Eye (tissue), 1 donor: Measurements from ENCODE around the gene PLD4.
"Not testable (repeated sequence)": the region's sequence is repeated elsewhere in the genome, so short reads cannot be mapped to it uniquely, and the experiment has no call there.

Experiments used
- DNase-seq: peaks from one replicate; pipeline ENCODE4 v3.0.0-alpha.2; 2015

The PLD4 gene

DNA sequence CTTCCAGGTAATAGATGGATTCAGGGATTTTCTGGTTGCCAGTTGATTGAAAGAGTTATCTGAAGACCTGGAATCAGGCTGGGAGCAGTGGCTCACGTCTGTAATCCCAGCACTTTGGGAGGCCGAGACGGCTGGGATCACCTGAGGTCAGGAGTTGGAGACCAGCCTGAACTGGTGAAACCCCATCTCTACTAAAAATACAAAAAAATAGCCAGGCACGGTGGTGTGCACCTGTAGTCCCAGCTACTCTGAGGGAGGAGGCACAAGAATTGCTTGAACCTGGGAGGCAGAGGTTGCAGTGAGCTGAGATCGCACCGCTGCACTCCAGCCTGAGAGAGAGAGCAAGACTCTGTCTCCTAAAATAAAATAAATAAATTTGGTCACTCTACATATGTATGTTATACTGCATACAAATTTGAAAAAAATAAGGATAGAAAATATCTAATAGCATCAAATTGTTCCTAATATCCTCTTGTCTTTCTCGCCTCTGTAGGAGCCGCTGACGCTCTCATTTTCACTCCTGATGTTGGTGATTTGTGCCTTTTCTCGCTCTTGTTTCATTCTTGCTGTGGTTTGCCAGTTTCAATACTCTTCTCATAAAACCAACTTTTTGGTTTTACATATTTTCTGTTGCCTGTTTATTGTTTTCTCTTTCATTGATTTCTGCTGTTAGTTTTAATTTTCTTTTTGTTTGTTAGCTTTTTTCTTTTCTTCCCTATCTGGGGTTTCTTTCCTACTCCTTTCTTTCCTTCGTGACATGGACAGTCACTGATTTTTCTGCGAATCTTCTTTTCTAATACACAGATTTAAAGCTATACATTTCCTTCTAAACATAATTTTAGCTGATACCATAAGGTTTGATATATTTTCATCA lies 23.8 kb upstream of the PLD4 start:
- no peak for DNase-seq

DNA sequence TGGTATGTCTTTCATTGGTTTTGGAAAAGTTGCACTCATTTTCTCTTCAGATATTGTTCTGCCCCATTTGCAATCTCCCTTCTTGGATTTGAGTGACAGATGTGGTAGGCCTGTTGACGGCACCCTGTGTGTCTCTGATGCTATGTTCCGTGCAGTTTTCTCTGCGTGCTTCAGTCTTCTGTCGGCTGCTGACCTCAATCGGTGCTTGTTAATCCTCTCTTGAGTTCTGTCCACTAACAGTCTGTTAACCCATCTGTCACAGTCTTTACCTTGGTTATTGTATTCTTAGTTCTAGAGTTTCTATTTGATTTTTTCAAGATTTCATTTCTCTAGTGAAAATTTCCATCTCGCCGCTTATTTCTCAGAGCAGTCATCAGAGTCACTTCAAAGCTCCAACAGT lies 20.7 kb upstream of the PLD4 start:
- peak; percentile 17 for DNase-seq

DNA sequence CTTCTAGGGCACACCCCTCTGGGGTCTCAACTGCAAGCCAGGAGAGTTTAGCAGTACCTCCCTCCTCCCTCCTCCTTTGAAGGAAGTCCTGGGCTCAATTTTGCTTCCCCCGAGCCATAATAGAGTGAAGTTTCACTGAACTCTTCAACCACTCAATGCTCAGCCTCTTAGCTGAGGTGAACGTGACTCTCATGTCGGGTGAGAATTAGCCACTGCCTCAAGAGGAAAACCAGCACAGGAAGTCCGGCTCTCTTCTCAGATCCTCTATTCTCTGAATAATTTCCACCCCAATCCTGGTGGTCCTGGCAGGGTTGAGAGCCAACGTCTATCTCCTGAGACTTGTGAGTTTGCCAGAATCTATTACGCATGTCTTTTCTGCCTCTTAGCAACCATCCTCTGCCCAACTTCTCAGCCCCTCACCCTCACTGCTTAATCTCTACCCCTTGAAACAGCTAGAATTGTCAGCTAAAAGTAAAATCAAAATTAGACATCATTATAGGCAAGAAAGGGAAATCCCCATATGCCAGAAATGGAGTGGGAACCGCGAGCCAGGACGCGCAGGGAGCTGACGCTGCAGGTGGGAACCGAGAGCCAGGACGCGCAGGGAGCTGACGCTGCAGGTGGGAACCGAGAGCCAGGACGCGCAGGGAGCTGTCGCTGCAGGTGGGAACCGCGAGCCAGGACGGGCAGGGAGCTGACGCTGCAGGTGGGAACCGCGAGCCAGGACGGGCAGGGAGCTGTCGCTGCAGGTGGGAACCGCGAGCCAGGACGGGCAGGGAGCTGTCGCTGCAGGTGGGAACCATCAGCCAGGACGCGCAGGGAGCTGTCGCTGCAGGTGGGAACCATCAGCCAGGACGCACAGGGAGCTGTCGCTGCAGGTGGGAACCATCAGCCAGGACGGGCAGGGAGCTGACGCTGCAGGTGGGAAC lies 19.8 kb upstream of the PLD4 start:
- DNase-seq = not testable (repeated sequence)

DNA sequence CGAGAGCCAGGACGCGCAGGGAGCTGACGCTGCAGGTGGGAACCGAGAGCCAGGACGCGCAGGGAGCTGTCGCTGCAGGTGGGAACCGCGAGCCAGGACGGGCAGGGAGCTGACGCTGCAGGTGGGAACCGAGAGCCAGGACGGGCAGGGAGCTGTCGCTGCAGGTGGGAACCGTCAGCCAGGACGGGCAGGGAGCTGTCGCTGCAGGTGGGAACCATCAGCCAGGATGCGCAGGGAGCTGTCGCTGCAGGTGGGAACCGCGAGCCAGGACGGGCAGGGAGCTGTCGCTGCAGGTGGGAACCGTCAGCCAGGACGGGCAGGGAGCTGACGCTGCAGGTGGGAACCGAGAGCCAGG lies 19.1 kb upstream of the PLD4 start:
- DNase-seq = not testable (repeated sequence)

DNA sequence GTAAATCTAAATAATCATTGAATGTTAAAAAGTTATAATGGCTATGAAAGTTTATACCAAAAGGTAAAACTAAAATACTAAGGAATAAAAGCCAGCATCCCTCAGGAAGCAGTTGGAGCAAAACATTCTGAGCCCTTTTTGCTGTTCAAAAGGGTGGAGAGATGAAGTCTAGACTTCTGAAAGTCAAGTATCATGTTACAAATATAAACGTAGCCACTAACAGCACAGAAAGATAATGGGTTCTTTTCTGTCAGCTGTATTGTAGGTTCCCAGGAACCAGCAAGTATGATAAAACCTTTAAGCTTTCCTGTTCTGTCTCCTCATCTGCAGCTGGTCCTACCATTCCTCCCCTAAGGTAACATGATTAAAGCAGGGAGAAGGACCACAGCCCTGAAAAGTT lies 16.4 kb upstream of the PLD4 start:
- DNase-seq = no peak

DNA sequence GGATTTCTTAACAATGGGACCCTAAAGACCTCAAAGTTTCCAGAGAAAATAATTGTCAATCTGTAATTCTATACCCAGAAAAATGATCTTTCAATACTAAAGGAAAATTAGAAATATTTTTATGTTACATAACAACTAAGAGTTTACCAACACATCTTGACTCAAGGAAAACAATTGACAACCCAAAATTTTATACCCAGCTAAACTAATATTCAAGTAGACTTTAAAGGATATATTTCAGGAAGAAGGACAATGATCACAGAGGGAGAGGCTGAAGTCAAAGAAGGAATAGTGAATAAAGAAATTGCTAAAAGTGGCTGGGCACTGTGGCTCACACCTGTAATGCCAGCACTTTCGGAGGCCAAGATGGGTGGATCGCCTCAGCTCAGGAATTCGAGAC lies 12.6 kb upstream of the PLD4 start:
- DNase-seq = no peak

DNA sequence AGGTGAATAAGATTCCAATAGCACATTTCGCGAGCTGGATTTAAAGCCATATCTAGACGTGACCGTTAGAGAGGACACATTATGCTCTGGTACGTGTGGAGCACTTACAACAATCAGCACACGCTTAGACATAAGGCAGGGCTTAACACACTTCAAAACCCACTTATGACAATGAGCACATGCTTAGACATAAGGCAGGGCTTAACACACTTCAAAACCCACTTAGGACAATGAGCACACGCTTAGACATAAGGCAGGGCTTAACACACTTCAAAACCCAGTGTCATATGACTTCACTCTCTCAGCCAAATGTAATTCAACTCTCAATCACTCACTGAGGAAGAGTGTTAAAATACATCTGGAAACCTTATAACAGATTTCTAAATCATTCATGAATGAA lies 11.2 kb upstream of the PLD4 start:
- no peak for DNase-seq

DNA sequence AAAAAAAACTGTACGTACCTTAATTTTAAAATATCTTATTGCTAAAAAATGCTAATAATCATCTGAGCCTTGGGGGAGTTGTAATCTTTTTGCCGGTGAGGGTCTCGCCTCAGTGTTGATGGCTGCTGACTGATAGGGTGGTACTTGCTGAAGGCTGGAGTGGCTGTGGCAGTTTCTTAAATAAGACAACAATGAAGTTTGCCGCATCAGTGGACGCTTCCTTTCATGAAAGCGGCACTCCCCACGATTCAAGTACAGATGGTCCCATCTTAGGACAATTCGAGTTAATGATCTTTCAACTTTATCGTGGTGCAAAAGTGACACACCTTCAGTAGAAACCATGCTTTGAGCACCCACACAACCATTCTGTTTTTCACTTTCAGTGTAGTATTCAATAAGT lies 7.6 kb upstream of the PLD4 start:
- peak; percentile 54 for DNase-seq

DNA sequence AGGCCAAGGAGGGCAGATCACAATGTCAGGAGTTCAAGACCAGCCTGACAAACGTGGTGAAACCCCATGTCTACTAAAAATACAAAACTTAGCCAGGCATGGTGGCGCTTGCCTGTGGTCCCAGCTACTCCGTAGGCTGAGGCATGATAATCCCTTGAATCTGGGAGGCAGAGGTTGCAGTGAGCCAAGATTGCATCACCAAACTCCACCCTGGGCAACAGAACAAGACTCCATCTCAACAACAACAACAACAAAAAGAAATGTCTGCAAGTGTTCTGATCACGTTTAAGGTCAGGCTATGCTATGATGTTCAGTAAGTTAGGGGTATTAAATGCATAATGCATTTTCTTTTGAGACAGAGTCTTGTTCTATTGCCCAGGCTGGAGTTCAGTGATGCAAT lies 6.7 kb upstream of the PLD4 start:
- DNase-seq = no peak

DNA sequence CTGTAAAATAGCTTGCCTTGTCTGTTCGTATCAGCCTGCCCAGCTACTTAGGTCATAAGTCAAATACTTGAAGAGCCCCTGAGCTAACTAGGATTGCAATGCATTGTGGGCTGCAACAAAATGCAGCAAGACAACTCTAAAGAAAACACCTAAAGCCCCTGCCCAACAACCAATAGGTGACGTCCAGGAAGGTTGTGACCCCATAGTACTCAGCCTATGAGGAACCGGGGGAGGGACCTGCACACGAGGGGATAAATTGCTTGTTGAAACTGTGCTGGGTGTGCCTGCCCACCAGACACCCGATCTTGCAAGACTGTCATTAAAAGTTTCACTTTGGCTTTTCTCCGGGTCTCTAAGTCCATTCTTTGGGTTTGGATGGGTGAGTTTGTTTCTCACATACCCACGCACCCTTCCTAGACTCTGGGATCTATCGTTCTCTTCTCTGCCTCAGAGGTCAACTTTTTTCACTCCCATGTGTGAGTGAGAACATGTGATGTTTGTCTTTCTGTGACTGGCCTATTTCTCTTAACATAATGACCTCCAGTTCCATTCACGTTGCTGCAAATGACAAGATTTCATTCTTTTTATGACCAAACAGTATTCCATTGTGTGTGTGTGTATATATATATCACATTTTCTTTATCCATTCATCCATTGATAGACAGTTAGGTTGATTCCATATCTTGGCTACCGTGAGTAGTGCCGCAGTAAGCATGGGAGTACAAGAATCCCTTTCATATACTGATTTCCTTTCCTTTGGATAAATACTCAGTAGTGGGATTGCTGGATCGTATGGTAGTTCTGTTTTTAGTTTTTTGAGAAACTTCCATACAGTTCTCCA lies 5.3 kb upstream of the PLD4 start:
- not testable (repeated sequence) for DNase-seq

DNA sequence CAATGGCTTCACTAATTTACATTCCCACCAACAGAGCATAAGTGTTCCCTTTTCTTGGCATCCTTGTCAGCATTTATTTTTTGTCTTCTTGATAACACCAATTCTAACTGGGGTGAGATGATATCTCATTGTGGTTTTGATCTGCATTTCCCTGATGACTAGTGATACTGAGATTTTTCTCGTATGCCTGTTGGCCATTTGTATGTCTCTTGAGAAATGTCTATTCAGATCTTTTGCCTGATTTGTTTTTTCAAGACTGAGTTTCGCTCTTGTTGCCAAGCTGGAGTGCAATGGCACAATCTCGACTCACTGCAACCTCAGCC lies 4.7 kb upstream of the PLD4 start:
- DNase-seq = no peak

DNA sequence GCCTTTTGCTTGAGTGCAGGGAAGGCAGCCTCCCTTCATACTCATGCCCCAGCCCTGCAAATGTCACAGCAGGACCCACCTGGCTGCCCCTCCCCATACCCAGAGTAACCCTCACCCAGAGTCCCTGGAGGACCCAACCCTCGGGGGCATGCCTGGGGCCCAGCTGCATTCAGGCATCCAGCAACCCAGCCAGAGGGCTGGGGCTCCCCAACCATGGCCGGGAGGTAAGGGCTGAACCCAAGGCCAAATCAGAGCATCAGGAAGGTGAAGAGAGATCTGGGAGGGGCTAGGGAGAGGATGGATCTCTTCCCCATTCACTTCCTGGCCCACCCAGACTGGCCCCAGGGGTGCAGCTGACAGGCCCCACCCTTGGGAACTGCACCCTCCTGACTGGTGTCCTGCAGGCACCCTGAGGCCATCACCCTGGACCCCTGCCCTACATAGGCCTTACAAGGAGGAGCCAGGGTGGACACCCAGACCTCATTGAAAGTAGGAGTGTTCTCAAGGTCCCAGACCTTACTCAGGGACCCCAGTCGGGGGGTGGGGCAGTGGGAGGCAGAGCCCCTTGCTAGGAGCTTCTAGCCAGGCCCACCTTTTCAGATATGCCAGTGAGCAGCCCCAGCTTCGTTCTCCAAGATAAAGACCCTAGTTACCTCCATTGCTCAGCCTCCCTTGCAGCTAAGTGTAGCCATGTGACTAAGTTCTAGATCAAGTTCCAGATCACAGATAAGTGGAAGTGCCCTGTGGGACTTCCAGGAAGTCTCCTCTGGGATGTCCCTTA lies 849 bp upstream of the PLD4 start:
- no peak for DNase-seq

DNA sequence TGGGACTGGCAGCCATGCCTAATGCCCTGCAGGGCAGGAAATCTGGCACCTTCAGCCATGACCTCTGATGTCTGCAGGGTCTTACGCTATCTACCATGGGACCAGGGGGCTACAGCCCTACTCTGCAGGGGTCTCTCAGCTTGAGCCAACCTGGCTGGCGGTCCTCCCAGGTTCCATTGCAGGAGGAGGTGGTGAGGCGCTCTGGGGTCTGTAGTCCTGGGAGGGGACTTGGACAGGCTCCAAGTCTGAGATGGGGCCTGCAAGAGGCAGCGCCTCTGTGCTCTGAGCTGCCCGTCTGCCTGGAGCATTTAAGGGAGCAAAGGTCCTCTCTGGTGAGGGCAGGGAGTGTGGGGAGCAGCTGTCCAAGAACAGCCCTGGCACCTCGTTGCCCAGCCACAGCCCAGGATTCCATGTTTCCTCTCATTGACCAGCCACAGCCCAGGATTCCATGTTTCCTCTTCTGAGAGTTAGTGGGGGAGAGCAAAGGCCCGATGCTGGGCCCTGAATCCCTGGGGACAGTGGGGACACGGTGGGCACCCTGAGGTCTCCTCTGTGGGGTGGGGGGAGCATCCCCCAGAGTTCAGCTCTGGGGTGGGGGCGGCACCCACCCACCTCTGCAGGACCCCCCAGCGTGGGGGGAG lies 655 bp downstream of the PLD4 start:
- no peak for DNase-seq

DNA sequence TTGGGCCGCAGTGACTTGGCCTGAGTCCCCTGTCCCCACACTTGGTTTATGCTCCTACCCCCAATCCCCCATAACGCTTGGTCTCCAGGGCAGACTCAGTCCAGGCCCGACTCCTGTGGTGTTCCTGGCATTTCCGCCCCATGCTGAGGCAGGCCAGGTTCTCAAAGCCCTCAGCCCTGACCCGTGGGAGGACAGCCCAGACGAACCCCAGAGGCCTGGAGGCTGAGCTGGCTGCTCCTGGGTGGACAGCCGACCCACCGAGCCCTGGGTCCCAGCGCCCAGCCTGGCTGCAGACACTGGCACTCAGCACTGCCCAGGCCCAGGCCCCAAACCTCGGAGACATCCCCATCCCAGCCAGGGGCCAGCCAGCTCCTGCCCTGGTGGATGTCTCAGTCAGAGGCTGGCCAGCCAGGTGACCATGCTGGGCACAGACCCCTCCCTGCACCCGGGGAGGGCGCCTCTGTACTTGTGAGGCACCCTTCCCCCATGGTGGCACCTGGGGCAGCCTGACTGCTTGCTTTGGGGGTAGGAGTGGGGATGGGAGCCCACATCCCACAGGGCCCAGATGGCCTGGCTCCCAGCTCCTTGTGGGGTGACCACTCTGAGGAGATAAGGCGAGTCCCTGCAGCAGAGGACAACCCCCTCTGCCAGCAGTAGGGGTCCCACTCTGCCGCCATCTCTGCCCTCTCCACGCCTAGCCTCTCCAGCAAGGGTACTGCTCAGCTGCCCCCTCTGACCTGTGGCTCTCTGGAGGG lies 1.4 kb downstream of the PLD4 start:
- DNase-seq = no peak

DNA sequence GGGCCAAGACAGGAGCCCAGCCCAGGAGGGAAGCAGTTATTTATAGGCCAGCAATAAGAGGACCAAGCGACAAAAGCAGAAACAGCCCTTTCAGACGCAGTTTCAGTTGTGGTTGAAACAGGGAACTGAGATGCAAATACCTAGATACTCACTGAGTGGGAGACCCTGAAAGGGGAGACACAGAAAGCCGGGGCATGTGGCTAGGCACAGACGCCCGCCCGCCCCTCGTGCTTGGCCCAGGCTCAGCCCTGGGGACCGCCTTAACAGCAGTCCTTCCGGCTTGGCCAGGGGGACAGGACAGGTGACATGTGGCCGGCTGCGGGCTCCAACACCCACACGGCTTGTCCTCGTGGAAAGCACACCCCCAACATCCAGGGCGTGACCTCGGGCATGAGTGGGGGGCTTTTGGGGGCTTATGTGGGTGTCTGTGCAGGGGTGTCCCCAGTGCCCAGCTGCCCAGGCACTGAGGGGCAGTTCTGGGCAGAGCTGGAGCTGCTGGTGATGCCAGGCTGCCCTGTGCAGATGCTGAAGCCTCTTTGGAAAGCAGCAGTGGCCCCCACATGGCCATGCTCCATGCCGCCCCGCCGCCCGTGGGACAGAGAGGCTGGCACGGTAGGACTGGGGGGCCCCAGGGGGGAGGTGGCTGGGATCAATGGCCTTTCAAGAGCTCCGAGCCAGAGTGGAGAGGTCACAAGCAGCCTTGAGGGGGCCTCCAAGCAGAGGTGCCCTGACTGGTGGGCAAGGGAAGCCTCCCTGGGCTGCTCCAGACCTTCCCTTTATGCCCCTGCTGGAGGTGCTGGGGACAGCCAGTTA lies 2.1 kb downstream of the PLD4 start:
- no peak for DNase-seq

DNA sequence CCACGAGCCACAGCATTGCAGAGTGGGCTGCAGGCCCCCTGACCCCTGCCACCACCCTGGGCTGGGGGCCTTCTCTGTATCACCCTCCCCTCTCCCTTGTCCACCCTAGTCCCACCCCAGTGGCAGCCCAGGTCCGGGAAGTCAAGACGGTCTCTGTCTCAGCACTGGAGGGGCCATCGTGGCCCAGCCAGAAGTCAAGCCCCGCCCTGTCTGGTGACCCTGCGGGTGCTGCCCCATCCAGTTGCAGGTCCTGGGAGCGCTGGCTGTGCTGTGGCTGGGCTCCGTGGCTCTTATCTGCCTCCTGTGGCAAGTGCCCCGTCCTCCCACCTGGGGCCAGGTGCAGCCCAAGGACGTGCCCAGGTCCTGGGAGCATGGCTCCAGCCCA lies 2.7 kb downstream of the PLD4 start:
- DNase-seq = no peak

DNA sequence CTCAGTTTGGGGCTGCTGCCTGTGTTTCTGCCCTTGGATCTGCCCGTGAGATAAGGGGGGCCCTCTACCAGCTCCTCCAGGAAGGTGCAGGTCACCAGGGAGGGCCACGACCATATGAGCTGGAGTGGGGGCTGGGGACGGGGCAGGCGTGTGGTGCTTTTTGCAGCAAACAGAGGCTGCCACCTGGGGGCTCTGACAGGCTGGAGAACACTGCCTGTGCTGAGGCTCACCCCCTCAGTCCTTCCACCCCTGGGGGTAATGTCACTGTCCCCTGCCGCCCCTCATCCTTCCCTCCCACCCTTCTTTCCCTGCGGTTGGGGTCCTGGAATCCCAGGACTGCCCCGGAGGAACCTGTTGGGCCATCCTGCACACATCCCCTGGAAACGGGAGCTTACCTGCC lies 3.2 kb downstream of the PLD4 start:
- no peak for DNase-seq

DNA sequence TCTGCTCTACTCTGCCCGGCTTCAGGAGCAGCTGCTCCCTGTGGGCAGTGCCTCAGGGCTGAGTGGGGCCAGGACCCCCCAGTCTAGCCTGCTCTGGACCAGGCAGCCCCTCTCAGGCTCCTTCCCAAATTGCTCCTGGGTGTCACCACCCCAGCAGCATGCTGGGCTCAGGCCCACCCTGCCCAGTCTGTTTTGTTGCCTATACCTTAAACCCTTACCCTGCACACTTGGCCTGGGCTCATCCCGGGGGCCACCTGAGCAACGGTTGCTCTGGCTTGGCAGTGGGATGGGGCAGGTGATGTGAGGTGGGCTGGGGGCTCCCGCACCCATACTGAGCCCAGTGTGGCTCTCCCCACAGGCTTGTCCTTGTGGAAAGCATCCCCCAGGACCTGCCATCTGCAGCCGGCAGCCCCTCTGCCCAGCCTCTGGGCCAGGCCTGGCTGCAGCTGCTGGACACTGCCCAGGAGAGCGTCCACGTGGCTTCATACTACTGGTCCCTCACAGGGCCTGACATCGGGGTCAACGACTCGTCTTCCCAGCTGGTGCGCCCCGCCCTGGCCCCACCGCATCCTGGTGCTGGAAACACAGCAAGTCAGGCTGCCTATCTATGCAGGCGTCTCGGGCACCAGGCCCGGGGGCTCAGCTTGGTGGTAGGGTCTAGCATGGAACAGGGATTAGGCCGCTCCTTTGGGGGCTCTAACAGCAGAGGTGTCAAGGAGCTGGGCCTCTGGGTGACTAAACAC lies 3.9 kb downstream of the PLD4 start:
- no peak for DNase-seq
